GM18520 (cell line): ENCODE results near the gene UBE2K.
"Not testable (repeated sequence)": the region's sequence is repeated elsewhere in the genome, so short reads cannot be mapped to it uniquely, and the experiment has no call there.

ENCODE experiments used
- ATAC-seq: cut with Tn5 transposase; IDR thresholded peaks from one replicate; pipeline ENCODE4 v1.9.1; 2021; ENCODE audit not compliant: unreplicated experiment

Gene UBE2K

GRCh38 chr4:39697740-39698423 is at the start of gene UBE2K:
TSS of gene UBE2K (plus strand) at chr4:39698136. CDS start at chr4:39698328, 192 bp downstream.
- peak; percentile 74 for ATAC-seq

- ATAC-seq = no peak
Observed at GRCh38 chr4:39648213-39648612, 49.7 kb upstream of the UBE2K start.

GRCh38 chr4:39648827-39649558 is 48.9 kb upstream of the UBE2K start:
- no peak for ATAC-seq

- no peak for ATAC-seq
Observed at GRCh38 chr4:39649639-39650265, 48.2 kb upstream of the UBE2K start.

- ATAC-seq = not testable (repeated sequence)
Observed at GRCh38 chr4:39651586-39651985, 46.4 kb upstream of the UBE2K start.

GRCh38 chr4:39655211-39655610 is 42.7 kb upstream of the UBE2K start:
- no peak for ATAC-seq

- peak; percentile 35 for ATAC-seq
Observed at GRCh38 chr4:39655876-39656275, 42.1 kb upstream of the UBE2K start.

- ATAC-seq = not testable (repeated sequence)
Observed at GRCh38 chr4:39656638-39657037, 41.3 kb upstream of the UBE2K start.

- peak; percentile 65 for ATAC-seq
Observed at GRCh38 chr4:39657465-39657864, 40.5 kb upstream of the UBE2K start.

- no peak for ATAC-seq
Observed at GRCh38 chr4:39658756-39659155, 39.2 kb upstream of the UBE2K start.

- ATAC-seq = no peak
Observed at GRCh38 chr4:39660045-39660444, 37.9 kb upstream of the UBE2K start.

GRCh38 chr4:39660757-39661156 is 37.2 kb upstream of the UBE2K start:
- no peak for ATAC-seq

GRCh38 chr4:39662683-39663082 is 35.3 kb upstream of the UBE2K start:
- ATAC-seq = no peak

- ATAC-seq = no peak
Observed at GRCh38 chr4:39664828-39665731, 32.9 kb upstream of the UBE2K start.

- no peak for ATAC-seq
Observed at GRCh38 chr4:39667706-39668105, 30.2 kb upstream of the UBE2K start.

GRCh38 chr4:39668887-39669286 is 29.0 kb upstream of the UBE2K start:
- ATAC-seq = no peak

- not testable (repeated sequence) for ATAC-seq
Observed at GRCh38 chr4:39670296-39670695, 27.6 kb upstream of the UBE2K start.

GRCh38 chr4:39675681-39676080 is 22.3 kb upstream of the UBE2K start:
- ATAC-seq = not testable (repeated sequence)

- ATAC-seq = not testable (repeated sequence)
Observed at GRCh38 chr4:39681003-39681402, 16.9 kb upstream of the UBE2K start.

- ATAC-seq = peak; percentile 31
Observed at GRCh38 chr4:39682138-39682537, 15.8 kb upstream of the UBE2K start.

GRCh38 chr4:39685990-39686389 is 11.9 kb upstream of the UBE2K start:
- ATAC-seq = no peak
